Esophagus (tissue), 2 donors: ENCODE results near the gene KLHL17. TPM values are rescaled to one million over a fixed set of nuclear protein-coding genes. Genes with fewer than 3 reads are reported as not detected.
"Not testable (repeated sequence)": the region's sequence is repeated elsewhere in the genome, so short reads cannot be mapped to it uniquely, and the experiment has no call there.

ENCODE experiments used
- H3K27ac ChIP-seq, 2 donors: one replicate each; pipeline ENCODE4 v1.5.1; 2013; ENCODE audit warnings: low read depth in 2 of 2, mild to moderate bottlenecking in 2 of 2, inconsistent platforms in 1 of 2, low read length in 1 of 2, moderate library complexity in 1 of 2
- H3K27me3 ChIP-seq, 2 donors: one replicate each; pipeline ENCODE4 v1.6.1; 2013; ENCODE audit warnings: low read length in 2 of 2, control low read depth in 1 of 2, mild to moderate bottlenecking in 1 of 2; ENCODE audit not compliant: insufficient read depth in 2 of 2, control insufficient read depth in 1 of 2
- H3K36me3 ChIP-seq, 2 donors: one replicate each; pipeline ENCODE4 v1.6.1; 2013; ENCODE audit warnings: low read length in 1 of 2; ENCODE audit not compliant: control insufficient read depth in 2 of 2, insufficient read depth in 2 of 2
- H3K4me1 ChIP-seq, 2 donors: one replicate each; pipeline ENCODE4 v1.6.1; 2013; ENCODE audit warnings: low read length in 1 of 2; ENCODE audit not compliant: control insufficient read depth in 2 of 2, insufficient read depth in 2 of 2
- H3K4me3 ChIP-seq, 2 donors: one replicate each; pipeline ENCODE4 v1.5.1; 2013; ENCODE audit warnings: low read length in 2 of 2, mild to moderate bottlenecking in 2 of 2, low read depth in 1 of 2, moderate library complexity in 1 of 2
- H3K9me3 ChIP-seq, 2 donors: one replicate each; pipeline ENCODE4 v1.6.1; 2013; ENCODE audit warnings: mild to moderate bottlenecking in 2 of 2, low read depth in 1 of 2, low read length in 1 of 2, moderate library complexity in 1 of 2; ENCODE audit not compliant: control insufficient read depth in 2 of 2, insufficient read depth in 1 of 2
- WGBS, 2 donors: extraction: QIAGEN DNeasy Blood & Tissue Kit; methylation state at CpG; one replicate each; pipeline ENCODE4 v1.1.7; 2013; 5-methylcytosine and 5-hydroxymethylcytosine counted together
- polyA plus RNA-seq, 2 donors: library from polyadenylated mRNA; stranded (reverse); fragments of 200-250 nt; gene quantifications; one replicate each; pipeline ENCODE4 v1.2.3, GENCODE V29; 2013
- donor health status: healthy with polysubstance abuse.
- donor health status: Bipolar disorder and iron deficiency.

KLHL17 gene
- polyA plus RNA-seq, 2 donors = 11.9 to 21.8 TPM

DNA sequence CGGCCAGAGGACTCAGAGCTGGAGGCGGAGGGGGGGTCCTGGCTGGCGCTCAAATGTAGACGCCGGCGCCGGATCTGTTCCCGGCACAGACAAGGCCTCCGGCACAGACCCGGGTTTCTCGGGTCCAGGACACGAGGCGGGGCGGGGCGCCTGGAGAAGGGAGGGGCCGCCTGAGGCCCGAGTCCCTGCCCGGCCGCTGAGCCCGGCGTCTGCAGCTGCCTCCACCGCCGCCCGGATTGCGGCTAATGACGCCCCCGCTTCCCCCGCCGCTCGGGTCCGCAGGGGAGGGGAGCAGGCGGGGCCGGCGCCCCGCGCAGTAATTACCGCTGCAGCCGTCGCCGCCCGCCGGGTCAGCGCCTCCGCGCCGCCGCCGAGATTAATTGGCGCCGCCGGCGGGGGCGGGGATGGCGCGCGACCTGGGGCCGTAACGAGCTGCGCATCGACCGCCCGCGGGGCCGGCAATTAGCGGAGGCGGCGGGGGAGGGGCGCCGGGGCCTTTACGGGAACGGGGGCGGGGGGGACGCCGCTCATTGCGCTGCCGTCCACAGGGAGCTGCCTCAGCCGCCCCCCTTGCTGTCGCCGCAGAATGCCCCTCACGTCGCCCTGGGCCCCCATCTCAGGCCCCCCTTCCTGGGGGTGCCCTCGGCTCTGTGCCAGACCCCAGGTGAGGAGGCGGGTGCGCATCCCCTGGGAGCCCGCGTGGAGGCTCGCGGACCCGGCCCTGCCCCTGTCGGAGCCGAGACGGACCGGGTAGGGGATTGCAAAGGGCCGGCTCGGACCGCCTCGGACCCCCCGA lies 18.6 kb upstream of the KLHL17 start:
- Histone ChIP-seq H3K36me3 (peaks cover 0 to 18% of the 10 kb centered on the region in 2 donors), H3K4me1 (peaks cover 13 to 23% of the 10 kb centered on the region in 2 donors), H3K9me3 (peaks cover 0 to 3% of the 10 kb centered on the region in 2 donors), H3K4me3 (peak overlapping the region; percentile 21 to 25), H3K27ac (peak overlapping the region in 1 of 2 donors; percentile 47), H3K27me3 (peaks cover 0 to 31% of the 10 kb centered on the region in 2 donors)
- 0 to 1% methylated on average over 74 to 98 of the region's 98 CpGs for WGBS, 2 donors

DNA sequence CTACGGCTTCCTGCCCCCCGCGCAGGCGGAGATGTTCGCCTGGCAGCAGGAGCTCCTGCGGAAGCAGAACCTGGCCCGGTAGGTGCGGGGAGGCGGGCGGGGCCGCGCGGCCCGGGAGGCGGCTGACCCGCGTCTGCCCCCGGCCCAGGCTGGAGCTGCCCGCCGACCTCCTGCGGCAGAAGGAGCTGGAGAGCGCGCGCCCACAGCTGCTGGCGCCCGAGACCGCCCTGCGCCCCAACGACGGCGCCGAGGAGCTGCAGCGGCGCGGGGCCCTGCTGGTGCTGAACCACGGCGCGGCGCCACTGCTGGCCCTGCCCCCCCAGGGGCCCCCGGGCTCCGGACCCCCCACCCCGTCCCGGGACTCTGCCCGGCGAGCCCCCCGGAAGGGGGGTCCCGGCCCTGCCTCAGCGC lies 18.0 kb upstream of the KLHL17 start:
- Histone ChIP-seq H3K4me3 (peak overlapping the region in 1 of 2 donors; percentile 21), H3K4me1 (peaks cover 13 to 23% of the 10 kb centered on the region in 2 donors)
- 1 to 2% methylated on average over 47 to 48 of the region's 48 CpGs for WGBS, 2 donors

GRCh38 chr1:942864-943533 lies 17.4 kb upstream of the KLHL17 start:
- Histone ChIP-seq H3K36me3 (peaks cover 0 to 30% of the 10 kb centered on the region in 2 donors), H3K27me3 (peaks cover 0 to 28% of the 10 kb centered on the region in 2 donors), H3K27ac (peak overlapping the region; percentile 2 to 37), H3K4me3 (no peak overlapping the region), H3K9me3 (peaks cover 0 to 3% of the 10 kb centered on the region in 2 donors), H3K4me1 (peaks cover 13 to 23% of the 10 kb centered on the region in 2 donors)
- WGBS, 2 donors = 13% methylated on average over 20 to 27 of the region's 27 CpGs

More for the DNA sequence above, 18.0 kb upstream of the KLHL17 start:
- Histone ChIP-seq H3K36me3 (peaks cover 0 to 24% of the 10 kb centered on the region in 2 donors), H3K9me3 (peaks cover 0 to 3% of the 10 kb centered on the region in 2 donors), H3K27ac (peak overlapping the region in 1 of 2 donors; percentile 37), H3K27me3 (peaks cover 0 to 28% of the 10 kb centered on the region in 2 donors)

DNA sequence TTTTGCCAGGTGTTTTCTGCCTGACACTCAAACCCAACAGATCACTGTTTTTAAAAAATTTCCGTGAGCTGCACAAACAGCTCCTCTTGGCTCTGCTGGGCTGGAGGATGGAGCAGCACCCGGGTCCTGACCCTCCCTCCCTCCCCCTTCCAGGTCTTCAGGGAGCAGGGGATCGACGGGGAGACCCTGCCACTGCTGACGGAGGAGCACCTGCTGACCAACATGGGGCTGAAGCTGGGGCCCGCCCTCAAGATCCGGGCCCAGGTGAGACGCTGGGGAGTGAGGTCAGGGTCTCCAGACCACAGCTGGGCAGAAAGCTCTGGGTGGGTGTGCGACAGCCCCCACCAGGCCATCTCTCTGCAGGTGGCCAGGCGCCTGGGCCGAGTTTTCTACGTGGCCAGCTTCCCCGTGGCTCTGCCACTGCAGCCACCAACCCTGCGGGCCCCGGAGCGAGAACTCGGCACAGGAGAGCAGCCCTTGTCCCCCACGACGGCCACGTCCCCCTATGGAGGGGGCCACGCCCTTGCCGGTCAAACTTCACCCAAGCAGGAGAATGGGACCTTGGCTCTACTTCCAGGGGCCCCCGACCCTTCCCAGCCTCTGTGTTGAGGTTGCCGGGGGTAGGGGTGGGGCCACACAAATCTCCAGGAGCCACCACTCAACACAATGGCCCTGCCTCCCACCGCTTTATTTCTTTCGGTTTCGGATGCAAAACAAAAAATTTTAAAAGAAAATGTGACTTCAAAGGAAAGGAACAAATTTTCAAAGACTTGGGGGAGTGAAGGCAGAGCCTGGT lies 16.6 kb upstream of the KLHL17 start:
- 75 to 76% methylated on average over 27 of the region's 27 CpGs for WGBS, 2 donors
- Histone ChIP-seq H3K27me3 (peaks cover 0 to 28% of the 10 kb centered on the region in 2 donors), H3K4me3 (no peak overlapping the region), H3K9me3 (peaks cover 0 to 3% of the 10 kb centered on the region in 2 donors), H3K36me3 (peaks cover 0 to 36% of the 10 kb centered on the region in 2 donors), H3K4me1 (peaks cover 13 to 23% of the 10 kb centered on the region in 2 donors), H3K27ac (peak overlapping the region; percentile 18 to 26)

DNA sequence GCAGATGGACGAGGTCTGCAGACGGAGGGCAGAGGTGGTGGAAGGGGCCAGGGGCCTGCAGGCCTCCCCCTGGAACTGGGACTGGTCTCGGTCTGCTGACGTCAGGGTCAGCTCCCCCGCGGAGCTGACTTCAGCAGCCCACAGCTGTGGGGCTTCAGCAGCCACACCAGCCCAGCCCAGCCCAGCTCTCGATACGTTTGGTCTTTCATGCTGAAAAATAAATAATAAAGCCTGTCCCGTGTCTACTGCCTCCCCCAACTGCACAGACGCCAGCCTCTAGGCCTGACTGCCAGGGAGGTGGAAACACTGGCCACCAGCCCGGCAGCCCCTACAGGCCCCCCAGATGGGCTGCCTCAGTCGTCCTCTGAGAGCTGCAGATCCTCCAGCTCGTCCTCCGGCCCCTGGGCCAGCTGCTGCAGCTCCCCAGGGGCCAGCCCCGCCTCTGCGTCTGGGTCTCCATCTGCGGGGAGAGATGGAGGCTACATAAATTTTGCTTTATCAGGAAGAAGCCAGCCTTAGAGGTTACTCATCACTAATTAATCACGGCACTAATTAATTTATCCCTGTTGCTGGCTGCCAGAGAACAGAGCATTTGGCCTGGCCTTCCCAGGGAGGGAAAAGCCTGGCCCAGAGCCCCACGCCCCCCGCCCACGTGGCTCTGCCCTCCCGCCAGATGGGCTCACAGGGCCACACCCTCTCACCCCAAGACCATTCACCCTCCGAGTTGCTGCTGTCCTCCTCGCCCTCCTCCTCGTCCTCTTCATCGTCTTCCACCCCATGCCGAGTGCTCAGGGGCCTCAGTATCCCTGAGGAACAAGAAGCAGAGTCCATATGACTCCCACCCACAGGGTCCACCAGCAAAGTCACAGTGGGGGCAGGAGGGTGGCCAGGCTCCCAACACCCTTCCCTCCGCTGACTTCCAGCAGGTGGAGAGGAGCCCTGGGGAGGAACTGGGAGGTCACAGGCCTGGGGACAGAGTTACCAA lies 15.8 kb upstream of the KLHL17 start:
- Histone ChIP-seq H3K36me3 (peaks cover 7 to 45% of the 10 kb centered on the region in 2 donors), H3K27me3 (peaks cover 0 to 28% of the 10 kb centered on the region in 2 donors), H3K27ac (peak overlapping the region in 1 of 2 donors; percentile 26), H3K4me1 (peaks cover 13 to 23% of the 10 kb centered on the region in 2 donors), H3K4me3 (no peak overlapping the region), H3K9me3 (peaks cover 0 to 3% of the 10 kb centered on the region in 2 donors)
- 65 to 66% methylated on average over 28 of the region's 28 CpGs for WGBS, 2 donors

- H3K4me1 ChIP-seq = peaks cover 7 to 17% of the 10 kb centered on the region in 2 donors
- H3K4me3 ChIP-seq = no peak overlapping the region
- H3K9me3 ChIP-seq = no peaks in the 10 kb centered on the region
- 85% methylated on average over 29 of the region's 29 CpGs for WGBS, 2 donors
- no peak overlapping the region for H3K27ac ChIP-seq
- peaks cover 10 to 57% of the 10 kb centered on the region in 2 donors for H3K36me3 ChIP-seq
- H3K27me3 ChIP-seq = peaks cover 0 to 20% of the 10 kb centered on the region in 2 donors
Measured at GRCh38 chr1:945688-946556, 14.5 kb upstream of the KLHL17 start.

- 94 to 95% methylated on average over 13 of the region's 13 CpGs for WGBS, 2 donors
- not testable (repeated sequence) for H3K9me3 ChIP-seq, H3K27ac ChIP-seq, H3K4me3 ChIP-seq, H3K4me1 ChIP-seq
- peaks cover 15 to 64% of the 10 kb centered on the region in 2 donors for H3K36me3 ChIP-seq
- peaks cover 0 to 14% of the 10 kb centered on the region in 2 donors for H3K27me3 ChIP-seq
Measured at GRCh38 chr1:946811-947210, 13.6 kb upstream of the KLHL17 start.

- Histone ChIP-seq H3K9me3 (no peaks in the 10 kb centered on the region), H3K27ac (no peak overlapping the region), H3K36me3 (peaks cover 19 to 75% of the 10 kb centered on the region in 2 donors), H3K4me3 (no peak overlapping the region), H3K4me1 (peaks cover 0 to 4% of the 10 kb centered on the region in 2 donors), H3K27me3 (peaks cover 0 to 2% of the 10 kb centered on the region in 2 donors)
- WGBS, 2 donors = 86 to 89% methylated on average over 15 of the region's 15 CpGs
Measured at GRCh38 chr1:947958-948357, 12.4 kb upstream of the KLHL17 start.
